ENCODE results near the gene CCDC102A. TPM values are rescaled to one million over a fixed set of nuclear protein-coding genes. Genes with fewer than 3 reads are reported as not detected.

CCDC102A gene
- total and polyA plus RNA-seq, 11 donors, result 3.3 to 17.0 (median 6.8) TPM

- DNase-seq, result no peak
- peaks cover 0 to 14% (median 3%) of the 10 kb centered on the region in 12 donors for H3K9me3 ChIP-seq
- TF ChIP-seq CTCF (IDR thresholded peaks at IDR 0.05) (no peak), POLR2A (IDR thresholded peaks at IDR 0.05) (no peak)
- H3K27ac ChIP-seq, result no peak overlapping the region
- no peaks in the 10 kb centered on the region for H3K27me3 ChIP-seq
- intact Hi-C loops (cut with DNase I), result no loop called here
- H3K4me3 ChIP-seq, result no peak overlapping the region
- no peak for ATAC-seq
- H3K36me3 ChIP-seq, result no peaks in the 10 kb centered on the region
- H3K4me1 ChIP-seq, result no peaks in the 10 kb centered on the region
- 53 to 63% (median 60%) methylated on average over 3 of the region's 3 CpGs for WGBS, 4 donors
These were observed 29.1 kb upstream of the CCDC102A start for GRCh38 chr16:57565461-57565860.

GRCh38 chr16:57564571-57565270 is 28.4 kb upstream of the CCDC102A start:
- Histone ChIP-seq H3K27me3 (no peaks in the 10 kb centered on the region), H3K27ac (no peak overlapping the region), H3K36me3 (no peaks in the 10 kb centered on the region), H3K9me3 (peaks cover 0 to 20% (median 4%) of the 10 kb centered on the region in 12 donors), H3K4me3 (no peak overlapping the region), H3K4me1 (no peaks in the 10 kb centered on the region)
- DNase-seq, result no peak
- TF ChIP-seq POLR2A (IDR thresholded peaks at IDR 0.05) (no peak), CTCF (IDR thresholded peaks at IDR 0.05) (no peak)
- intact Hi-C loops (cut with DNase I), result no loop called here
- 56 to 66% (median 65%) methylated on average over 9 to 10 of the region's 10 CpGs for WGBS, 4 donors
- no peak for ATAC-seq

- no peak for DNase-seq
- H3K4me1 ChIP-seq, result no peaks in the 10 kb centered on the region
- 74 to 82% (median 79%) methylated on average over 10 to 12 of the region's 12 CpGs for WGBS, 4 donors
These were observed 27.4 kb upstream of the CCDC102A start for GRCh38 chr16:57563761-57564160.

GRCh38 chr16:57563487-57563750 is 27.0 kb upstream of the CCDC102A start:
- Histone ChIP-seq H3K27me3 (peaks cover 0 to 3% (median 0%) of the 10 kb centered on the region in 9 donors), H3K36me3 (no peaks in the 10 kb centered on the region), H3K4me1 (no peaks in the 10 kb centered on the region), H3K27ac (no peak overlapping the region), H3K4me3 (no peak overlapping the region), H3K9me3 (peaks cover 0 to 20% (median 4%) of the 10 kb centered on the region in 12 donors)
- ATAC-seq (no peak), DNase-seq (no peak)
- intact Hi-C loops (cut with DNase I), result no loop called here
- TF ChIP-seq CTCF (IDR thresholded peaks at IDR 0.05), result no peak
- TF ChIP-seq POLR2A (IDR thresholded peaks at IDR 0.05), result no peak
- WGBS, 4 donors, result 50 to 76% (median 69%) methylated on average over 2 to 3 of the region's 3 CpGs

More at GRCh38 chr16:57563761-57564160, 27.4 kb upstream of the CCDC102A start:
- no peak overlapping the region for H3K4me3 ChIP-seq
- no peak overlapping the region for H3K27ac ChIP-seq
- no peak for ATAC-seq
- intact Hi-C loops (cut with DNase I), result no loop called here
- peaks cover 0 to 20% (median 4%) of the 10 kb centered on the region in 12 donors for H3K9me3 ChIP-seq
- H3K27me3 ChIP-seq, result peaks cover 0 to 3% (median 0%) of the 10 kb centered on the region in 9 donors
- TF ChIP-seq POLR2A (IDR thresholded peaks at IDR 0.05), result no peak
- no peak for TF ChIP-seq CTCF (IDR thresholded peaks at IDR 0.05)
- no peaks in the 10 kb centered on the region for H3K36me3 ChIP-seq
